HG03045 (cell line): ENCODE data around the gene RIC8A.
A peak's percentile ranks its signal among the peaks of the same experiment; 100 is the strongest.
"Not testable (repeated sequence)": the region's sequence is repeated elsewhere in the genome, so short reads cannot be mapped to it uniquely, and the experiment has no call there.

Experiments
- ATAC-seq: cut with Tn5 transposase; IDR thresholded peaks from one replicate; pipeline ENCODE4 v1.9.1; 2021; ENCODE audit warnings: mild to moderate bottlenecking, moderate library complexity; ENCODE audit not compliant: unreplicated experiment

RIC8A gene

GRCh38 chr11:217704-218103 is 10.2 kb downstream of the RIC8A start:
- ATAC-seq, result no peak

GRCh38 chr11:218815-219593 is 11.5 kb downstream of the RIC8A start:
- no peak for ATAC-seq

- ATAC-seq, result not testable (repeated sequence)
Observed at GRCh38 chr11:220641-221215, 13.2 kb downstream of the RIC8A start.

GRCh38 chr11:221539-221938 is 14.0 kb downstream of the RIC8A start:
- no peak for ATAC-seq

GRCh38 chr11:221998-222789 is 14.7 kb downstream of the RIC8A start:
- ATAC-seq, result no peak

GRCh38 chr11:223026-223789 is 15.7 kb downstream of the RIC8A start:
- no peak for ATAC-seq

- ATAC-seq, result no peak
Observed at GRCh38 chr11:223884-224283, 16.4 kb downstream of the RIC8A start.

GRCh38 chr11:224424-224823 is 16.9 kb downstream of the RIC8A start:
- ATAC-seq, result no peak

GRCh38 chr11:225734-226453 is 18.4 kb downstream of the RIC8A start:
- ATAC-seq, result no peak

GRCh38 chr11:227824-228379 is 20.4 kb downstream of the RIC8A start:
- ATAC-seq, result no peak

GRCh38 chr11:230431-230830 is 22.9 kb downstream of the RIC8A start:
- no peak for ATAC-seq

GRCh38 chr11:232783-233565 is 25.5 kb downstream of the RIC8A start:
- no peak for ATAC-seq

GRCh38 chr11:235180-235579 is 27.7 kb downstream of the RIC8A start:
- no peak for ATAC-seq

GRCh38 chr11:235609-235996 is 28.1 kb downstream of the RIC8A start:
- ATAC-seq, result no peak

- ATAC-seq, result peak; percentile 62
Observed at GRCh38 chr11:235997-236773, 28.7 kb downstream of the RIC8A start, which contains the start of gene SIRT3. Gene SIRT3 (minus strand): TSS chr11:236342. CDS start chr11:236328, 14 bp downstream.

GRCh38 chr11:236774-237767 is 29.6 kb downstream of the RIC8A start, which contains the start of gene PSMD13:
Gene PSMD13 (plus strand): TSS chr11:236976. CDS start chr11:237050, 74 bp downstream.
- ATAC-seq, result peak; percentile 84

GRCh38 chr11:238346-238745 is 30.8 kb downstream of the RIC8A start:
- ATAC-seq, result not testable (repeated sequence)
